ENCODE data around the gene ROMO1. TPM values are rescaled to one million over a fixed set of nuclear protein-coding genes. Genes with fewer than 3 reads are reported as not detected.

The ROMO1 gene
- total RNA-seq, 1 donor, result 143 TPM

- DNase-seq (ENCODE audit: low read depth), result no peak
- no peak for TF ChIP-seq CTCF (IDR thresholded peaks at IDR 0.05; ENCODE audit: insufficient read depth, low read depth, low read length)
- H3K4me3 ChIP-seq (ENCODE audit: low read depth, low read length), result no peak overlapping the region
Measured at GRCh38 chr20:35695978-35696377, 3.2 kb upstream of the ROMO1 start.

- TF ChIP-seq CTCF (IDR thresholded peaks at IDR 0.05; ENCODE audit: insufficient read depth, low read depth, low read length), result no peak
- no peak for DNase-seq (ENCODE audit: low read depth)
- peak overlapping the region; percentile 73 for H3K4me3 ChIP-seq (ENCODE audit: low read depth, low read length)
Measured at GRCh38 chr20:35697696-35698297, 1.4 kb upstream of the ROMO1 start.

- DNase-seq (ENCODE audit: low read depth), result no peak
- H3K4me3 ChIP-seq (ENCODE audit: low read depth, low read length), result peak overlapping the region; percentile 73
- no peak for TF ChIP-seq CTCF (IDR thresholded peaks at IDR 0.05; ENCODE audit: insufficient read depth, low read depth, low read length)
Measured at GRCh38 chr20:35698298-35699126, 693 bp upstream of the ROMO1 start.

- peak overlapping the region; percentile 73 for H3K4me3 ChIP-seq (ENCODE audit: low read depth, low read length)
- DNase-seq (ENCODE audit: low read depth), result no peak
- no peak for TF ChIP-seq CTCF (IDR thresholded peaks at IDR 0.05; ENCODE audit: insufficient read depth, low read depth, low read length)
Measured at GRCh38 chr20:35699957-35700624, 886 bp downstream of the ROMO1 start.

- DNase-seq (ENCODE audit: low read depth), result no peak
- TF ChIP-seq CTCF (IDR thresholded peaks at IDR 0.05; ENCODE audit: insufficient read depth, low read depth, low read length), result no peak
- H3K4me3 ChIP-seq (ENCODE audit: low read depth, low read length), result no peak overlapping the region
Measured at GRCh38 chr20:35700625-35701148, 1.5 kb downstream of the ROMO1 start.

- no peak overlapping the region for H3K4me3 ChIP-seq (ENCODE audit: low read depth, low read length)
- no peak for TF ChIP-seq CTCF (IDR thresholded peaks at IDR 0.05; ENCODE audit: insufficient read depth, low read depth, low read length)
- DNase-seq (ENCODE audit: low read depth), result no peak
Measured at GRCh38 chr20:35702051-35702823, 3.0 kb downstream of the ROMO1 start.

Measured in fibroblast of villous mesenchyme (primary cell).